CD4-positive, alpha-beta T cell (primary cell): ENCODE data around the gene C4orf50. TPM values are rescaled to one million over a fixed set of nuclear protein-coding genes. Genes with fewer than 3 reads are reported as not detected.

ENCODE experiments used
- ATAC-seq: fragments of 200-7000 bp; cut with Tn5 transposase; one replicate; pipeline ENCODE4 v1.10.0; 2022; ENCODE audit warnings: mild to moderate bottlenecking; ENCODE audit not compliant: poor library complexity
- CTCF ChIA-PET: fragments of 350-600 bp; sonication (Branson Sonifier 250); formaldehyde crosslinking; loops from one replicate; lab custom pipeline; 2021; ENCODE audit warnings: antibody characterized with exemption, inconsistent platforms; lab: Charles Lee
- POLR2A ChIA-PET: fragments of 350-600 bp; sonication (Branson Sonifier 250); formaldehyde crosslinking; loops from one replicate; lab custom pipeline; 2021; ENCODE audit warnings: antibody characterized with exemption, inconsistent platforms; lab: Charles Lee
- DNase-seq, 14 experiments: peaks; one replicate each; pipeline ENCODE4 v3.0.0-alpha.2; 2013 to 2020; ENCODE audit warnings: mixed read lengths in 2 of 14
- H3K27ac ChIP-seq, 2 donors: one replicate each; pipeline versions ENCODE4 v1.5.1 to v1.7.0; 2013; ENCODE audit warnings: low read length in 2 of 2, low read depth in 1 of 2, mild to moderate bottlenecking in 1 of 2
- H3K27me3 ChIP-seq, 2 experiments: 1 replicate in 1 of 2; 2 replicates in 1 of 2; pipeline versions ENCODE4 v1.6.1 to v1.7.0; 2013; ENCODE audit warnings: low read length in 2 of 2, control low read depth in 1 of 2, mild to moderate bottlenecking in 1 of 2, moderate library complexity in 1 of 2; ENCODE audit not compliant: insufficient read depth in 2 of 2, control insufficient read depth in 1 of 2
- H3K36me3 ChIP-seq: one replicate; pipeline ENCODE4 v1.6.1; 2013; ENCODE audit warnings: low read length, control low read depth; ENCODE audit not compliant: insufficient read depth
- H3K4me1 ChIP-seq: one replicate; pipeline ENCODE4 v1.6.1; 2013; ENCODE audit warnings: low read length, control low read depth; ENCODE audit not compliant: insufficient read depth
- H3K4me3 ChIP-seq: one replicate; pipeline ENCODE4 v1.5.1; 2013; ENCODE audit warnings: mild to moderate bottlenecking, low read length, moderate library complexity
- H3K9me3 ChIP-seq, 2 experiments: 1 replicate in 1 of 2; 2 replicates in 1 of 2; pipeline versions ENCODE4 v1.6.1 to v1.7.0; 2013; ENCODE audit warnings: low read length in 2 of 2, mild to moderate bottlenecking in 2 of 2, control low read depth in 1 of 2, moderate library complexity in 1 of 2; ENCODE audit not compliant: control insufficient read depth in 1 of 2, insufficient read depth in 1 of 2
- H3K27ac Mint-ChIP-seq: one replicate; pipeline ENCODE4 v1.8.0; 2020; ENCODE audit warnings: mixed read lengths
- H3K27me3 Mint-ChIP-seq: one replicate; pipeline ENCODE4 v1.8.0; 2021; ENCODE audit warnings: mixed read lengths
- H3K36me3 Mint-ChIP-seq: one replicate; pipeline ENCODE4 v1.8.0; 2021; ENCODE audit warnings: low read depth, mixed read lengths
- H3K4me1 Mint-ChIP-seq: one replicate; pipeline ENCODE4 v1.8.0; 2021; ENCODE audit warnings: low read depth, mixed read lengths
- H3K4me3 Mint-ChIP-seq: one replicate; pipeline ENCODE4 v1.8.0; 2020; ENCODE audit warnings: mild to moderate bottlenecking, mixed read lengths
- H3K9me3 Mint-ChIP-seq: one replicate; pipeline ENCODE4 v1.8.0; 2020; ENCODE audit warnings: mixed read lengths
- intact Hi-C, 2 experiments: fragments of 100-400 bp; cut with DNase I in 1 of 2; cut with micrococcal nuclease in 1 of 2; formaldehyde crosslinking; loops; one replicate each; pipeline versions ENCODE4 v1.15.1 to v1.9.0; 2023 to 2025; cut with DNase I, micrococcal nuclease
- total RNA-seq, 174 experiments: library from RNA in 2 of 174; stranded (reverse) in 2 of 174; gene quantifications; one replicate each; pipeline ENCODE4 v1.2.3 and lab custom pipeline; 2021 to 2026
- TF ChIP-seq, protein P1 (sequence below): fragments of 200-600 bp; IDR thresholded peaks from one replicate; pipeline ENCODE4 v1.8.0; 2022; ENCODE audit warnings: antibody characterized with exemption, mild to moderate bottlenecking

Gene C4orf50
- total RNA-seq, 2 experiments from 2014 or later: 0.16 to 0.20 TPM

DNA sequence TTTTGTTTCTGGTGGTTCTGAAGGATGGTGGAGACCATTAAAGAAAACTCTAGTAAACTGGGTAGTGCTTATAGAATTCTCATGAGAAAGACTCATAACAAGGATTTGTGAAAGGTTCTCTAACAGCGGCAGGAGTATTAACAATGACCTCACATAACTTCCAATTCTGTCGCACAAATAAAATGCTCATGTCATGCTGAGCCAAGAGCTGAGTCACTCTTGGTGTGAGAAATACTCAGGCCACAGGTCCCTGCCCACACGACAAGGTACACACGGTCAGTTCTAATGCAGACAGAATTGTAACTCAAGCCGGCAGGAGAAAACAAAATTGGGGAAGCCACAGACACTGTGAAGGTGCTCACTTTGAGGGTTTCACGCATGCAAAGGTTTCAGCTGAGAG, 34.4 kb upstream of the C4orf50 start:
- CTCF ChIA-PET: no interaction called here
- H3K4me3 Mint-ChIP-seq: no peak overlapping the region
- no peak for ATAC-seq

DNA sequence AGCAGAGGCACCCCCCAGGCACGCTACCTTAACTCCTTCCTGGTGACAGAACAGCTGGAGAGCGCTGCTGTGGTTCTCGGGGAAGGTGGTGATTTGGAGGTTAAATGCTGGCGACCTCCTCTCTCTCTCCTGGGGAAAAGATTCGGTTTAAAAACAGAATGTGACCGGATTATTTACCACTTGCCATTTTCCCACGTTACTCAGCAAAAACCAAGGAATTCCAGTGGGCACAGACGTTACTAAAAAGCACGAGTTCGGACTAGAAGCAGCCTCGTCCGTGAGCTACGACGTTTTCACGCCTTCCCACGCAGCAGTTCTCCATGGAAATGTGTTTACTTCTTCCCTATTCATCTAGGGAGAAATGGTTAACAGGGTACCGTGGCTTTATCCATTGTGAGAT, 32.3 kb upstream of the C4orf50 start:
- Histone ChIP-seq H3K4me1 (peaks cover 2% of the 10 kb centered on the region), H3K36me3 (no peaks in the 10 kb centered on the region), H3K4me3 (no peak overlapping the region), H3K9me3 (peaks cover 0 to 21% of the 10 kb centered on the region in 2 experiments), H3K27me3 (no peaks in the 10 kb centered on the region), H3K27ac (no peak overlapping the region)
- H3K9me3 Mint-ChIP-seq: no peaks in the 10 kb centered on the region
- TF ChIP-seq, protein P1, sequence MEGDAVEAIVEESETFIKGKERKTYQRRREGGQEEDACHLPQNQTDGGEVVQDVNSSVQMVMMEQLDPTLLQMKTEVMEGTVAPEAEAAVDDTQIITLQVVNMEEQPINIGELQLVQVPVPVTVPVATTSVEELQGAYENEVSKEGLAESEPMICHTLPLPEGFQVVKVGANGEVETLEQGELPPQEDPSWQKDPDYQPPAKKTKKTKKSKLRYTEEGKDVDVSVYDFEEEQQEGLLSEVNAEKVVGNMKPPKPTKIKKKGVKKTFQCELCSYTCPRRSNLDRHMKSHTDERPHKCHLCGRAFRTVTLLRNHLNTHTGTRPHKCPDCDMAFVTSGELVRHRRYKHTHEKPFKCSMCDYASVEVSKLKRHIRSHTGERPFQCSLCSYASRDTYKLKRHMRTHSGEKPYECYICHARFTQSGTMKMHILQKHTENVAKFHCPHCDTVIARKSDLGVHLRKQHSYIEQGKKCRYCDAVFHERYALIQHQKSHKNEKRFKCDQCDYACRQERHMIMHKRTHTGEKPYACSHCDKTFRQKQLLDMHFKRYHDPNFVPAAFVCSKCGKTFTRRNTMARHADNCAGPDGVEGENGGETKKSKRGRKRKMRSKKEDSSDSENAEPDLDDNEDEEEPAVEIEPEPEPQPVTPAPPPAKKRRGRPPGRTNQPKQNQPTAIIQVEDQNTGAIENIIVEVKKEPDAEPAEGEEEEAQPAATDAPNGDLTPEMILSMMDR: no peak
- ChIA-PET CTCF (no interaction called here), POLR2A (no interaction called here)
- intact Hi-C loops: no loop called here
- no peaks in the 10 kb centered on the region for H3K36me3 Mint-ChIP-seq
- no peak overlapping the region for H3K27ac Mint-ChIP-seq
- H3K4me3 Mint-ChIP-seq: no peak overlapping the region
- H3K4me1 Mint-ChIP-seq: peaks cover 5% of the 10 kb centered on the region
- DNase-seq: no peak
- ATAC-seq: no peak
- H3K27me3 Mint-ChIP-seq: no peaks in the 10 kb centered on the region

More for the DNA sequence above, 34.4 kb upstream of the C4orf50 start:
- H3K27me3 Mint-ChIP-seq: no peaks in the 10 kb centered on the region
- H3K27ac Mint-ChIP-seq: no peak overlapping the region
- intact Hi-C loops: no loop called here
- Histone ChIP-seq H3K27me3 (no peaks in the 10 kb centered on the region), H3K4me1 (peaks cover 2% of the 10 kb centered on the region), H3K36me3 (peaks cover under 1% of the 10 kb centered on the region), H3K9me3 (peaks cover 9 to 36% of the 10 kb centered on the region in 2 experiments), H3K27ac (no peak overlapping the region), H3K4me3 (no peak overlapping the region)
- no peak for DNase-seq
- TF ChIP-seq, protein P1: no peak
- H3K9me3 Mint-ChIP-seq: peaks cover 3% of the 10 kb centered on the region
- H3K4me1 Mint-ChIP-seq: peaks cover 5% of the 10 kb centered on the region
- POLR2A ChIA-PET: no interaction called here
- no peaks in the 10 kb centered on the region for H3K36me3 Mint-ChIP-seq

DNA sequence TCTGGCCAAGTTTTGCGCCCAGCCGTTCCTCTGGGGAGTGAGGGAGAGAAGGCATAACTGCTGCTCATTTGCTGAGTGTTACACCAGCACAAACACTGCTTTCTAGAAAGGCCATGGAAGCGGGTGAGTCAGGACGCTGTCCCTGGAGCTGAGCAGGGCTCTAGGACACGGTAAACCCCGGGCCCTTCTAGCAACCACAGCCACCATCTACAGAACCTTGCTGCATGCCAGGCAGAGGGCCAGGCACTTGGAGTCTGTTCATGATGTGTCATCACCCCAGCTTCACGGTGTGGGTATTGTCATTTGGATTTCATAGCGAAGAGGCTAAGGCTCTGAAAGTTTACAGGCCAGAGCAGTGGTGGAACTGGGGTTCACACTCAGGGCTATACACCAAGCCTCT, 31.8 kb upstream of the C4orf50 start:
- ChIA-PET CTCF (no interaction called here), POLR2A (no interaction called here)
- Mint-ChIP-seq H3K4me1 (peaks cover 5% of the 10 kb centered on the region), H3K9me3 (no peaks in the 10 kb centered on the region), H3K27me3 (peaks cover 5% of the 10 kb centered on the region), H3K4me3 (no peak overlapping the region), H3K36me3 (no peaks in the 10 kb centered on the region), H3K27ac (no peak overlapping the region)
- Histone ChIP-seq H3K9me3 (peaks cover 0 to 18% of the 10 kb centered on the region in 2 experiments), H3K4me1 (peaks cover 2% of the 10 kb centered on the region), H3K4me3 (no peak overlapping the region), H3K27me3 (no peaks in the 10 kb centered on the region), H3K36me3 (no peaks in the 10 kb centered on the region), H3K27ac (no peak overlapping the region)
- DNase-seq: no peak
- no peak for ATAC-seq
- intact Hi-C loops: no loop called here
- TF ChIP-seq, protein P1: no peak
